GM12865 (cell line): ENCODE results near the gene MINAR1.
"Not testable (repeated sequence)": the region's sequence is repeated elsewhere in the genome, so short reads cannot be mapped to it uniquely, and the experiment has no call there.

ENCODE experiments used
- DNase-seq: peaks from one replicate; pipeline ENCODE4 v3.0.0; 2010; ENCODE audit warnings: low read depth
- H3K4me3 ChIP-seq: 2 replicates; pipeline ENCODE4 v1.5.1; 2011; ENCODE audit warnings: mild to moderate bottlenecking, low read depth, low read length, control low read depth
- CTCF ChIP-seq: IDR thresholded peaks from 2 replicates; pipeline ENCODE4 v1.5.1; 2011; ENCODE audit warnings: low read length, control low read depth, low read depth, inconsistent platforms; ENCODE audit not compliant: insufficient read depth; ENCODE audit errors: missing control alignments

The MINAR1 gene

GRCh38 chr15:79412429-79412828 lies 19.7 kb upstream of the MINAR1 start:
- H3K4me3 ChIP-seq: no peak overlapping the region
- DNase-seq: no peak

GRCh38 chr15:79416876-79417275 lies 15.3 kb upstream of the MINAR1 start:
- TF ChIP-seq CTCF: no peak
- H3K4me3 ChIP-seq: no peak overlapping the region
- DNase-seq: no peak

More at GRCh38 chr15:79412429-79412828, 19.7 kb upstream of the MINAR1 start:
- no peak for TF ChIP-seq CTCF

- TF ChIP-seq CTCF: no peak
- H3K4me3 ChIP-seq: no peak overlapping the region
- no peak for DNase-seq
Observed at GRCh38 chr15:79418693-79419279, 13.3 kb upstream of the MINAR1 start.

- H3K4me3 ChIP-seq: no peak overlapping the region
- TF ChIP-seq CTCF: no peak
- no peak for DNase-seq
Observed at GRCh38 chr15:79425591-79426295, 6.4 kb upstream of the MINAR1 start.

GRCh38 chr15:79426899-79427298 lies 5.2 kb upstream of the MINAR1 start:
- DNase-seq, H3K4me3 ChIP-seq: not testable (repeated sequence)

- no peak overlapping the region for H3K4me3 ChIP-seq
- TF ChIP-seq CTCF: no peak
- no peak for DNase-seq
Observed at GRCh38 chr15:79427781-79428598, 4.1 kb upstream of the MINAR1 start.

GRCh38 chr15:79430901-79431635 lies 1.1 kb upstream of the MINAR1 start:
- no peak overlapping the region for H3K4me3 ChIP-seq
- TF ChIP-seq CTCF: no peak
- no peak for DNase-seq
